GM23338 (cell line): ENCODE measurements around the gene AQP10. TPM values are rescaled to one million over a fixed set of nuclear protein-coding genes. Genes with fewer than 3 reads are reported as not detected.
"Not testable (repeated sequence)": the region's sequence is repeated elsewhere in the genome, so short reads cannot be mapped to it uniquely, and the experiment has no call there.

Source experiments
- ATAC-seq: fragments of 200-7000 bp; cut with Tn5 transposase; 3 replicates; pipeline ENCODE4 v1.9.1; 2020
- DNase-seq: peaks from one replicate; pipeline ENCODE4 v3.0.0-alpha.2; 2015; ENCODE audit warnings: low spot score
- H2AFZ ChIP-seq: fragments of 200-600 bp; sonication (generic); 2 replicates; pipeline ENCODE4 v1.8.0; 2016; ENCODE audit warnings: antibody characterized with exemption, mild to moderate bottlenecking, moderate library complexity
- H3F3A ChIP-seq: fragments of 200-600 bp; sonication (generic); replicated peaks from 2 replicates; pipeline ENCODE4 v1.8.0; 2017; ENCODE audit warnings: antibody characterized with exemption, mixed run types, low read depth
- H3K27ac ChIP-seq: fragments of 200-600 bp; sonication (generic); 2 replicates; pipeline ENCODE4 v1.6.1; 2016; ENCODE audit warnings: low read depth
- H3K27me3 ChIP-seq: fragments of 200-600 bp; sonication (generic); 2 replicates; pipeline ENCODE4 v1.8.0; 2016; ENCODE audit warnings: mild to moderate bottlenecking, mixed run types, moderate library complexity; ENCODE audit not compliant: insufficient read depth
- H3K36me3 ChIP-seq: fragments of 200-600 bp; sonication (generic); 2 replicates; pipeline ENCODE4 v1.8.0; 2016; ENCODE audit warnings: mild to moderate bottlenecking; ENCODE audit not compliant: insufficient read depth
- H3K4me1 ChIP-seq: fragments of 200-600 bp; sonication (generic); 2 replicates; pipeline ENCODE4 v1.8.0; 2016; ENCODE audit warnings: mild to moderate bottlenecking, moderate library complexity; ENCODE audit not compliant: insufficient read depth
- H3K4me2 ChIP-seq: fragments of 200-600 bp; sonication (generic); 2 replicates; pipeline ENCODE4 v1.7.1; 2017; ENCODE audit warnings: mixed run types
- H3K4me3 ChIP-seq: fragments of 200-600 bp; sonication (generic); 2 replicates; pipeline ENCODE4 v1.6.1; 2016; ENCODE audit warnings: mixed run types
- H3K79me2 ChIP-seq: fragments of 200-600 bp; sonication (generic); replicated peaks from 2 replicates; pipeline ENCODE4 v1.8.0; 2017; ENCODE audit warnings: mild to moderate bottlenecking; ENCODE audit not compliant: insufficient read depth
- H3K9me2 ChIP-seq: fragments of 200-600 bp; sonication (generic); 2 replicates; pipeline ENCODE4 v1.8.0; 2017; ENCODE audit not compliant: insufficient read depth
- H4K20me1 ChIP-seq: fragments of 200-600 bp; sonication (generic); replicated peaks from 2 replicates; pipeline ENCODE4 v1.8.0; 2017; ENCODE audit warnings: mild to moderate bottlenecking; ENCODE audit not compliant: insufficient read depth
- H3K27ac Mint-ChIP-seq: 2 replicates; pipeline ENCODE4 v1.8.0; 2020; ENCODE audit warnings: inconsistent platforms, mild to moderate bottlenecking, moderate library complexity, mixed read lengths
- H3K27me3 Mint-ChIP-seq: 3 replicates; pipeline ENCODE4 v1.8.0; 2022; ENCODE audit warnings: low read depth, mild to moderate bottlenecking, moderate library complexity, mixed read lengths, inconsistent platforms; ENCODE audit not compliant: insufficient read depth, poor library complexity
- H3K36me3 Mint-ChIP-seq: 3 replicates; pipeline ENCODE4 v1.8.0; 2021; ENCODE audit warnings: low read depth, mild to moderate bottlenecking, inconsistent platforms, moderate library complexity, mixed read lengths
- H3K4me1 Mint-ChIP-seq: 3 replicates; pipeline ENCODE4 v1.8.0; 2020; ENCODE audit warnings: mild to moderate bottlenecking, inconsistent platforms, mixed read lengths
- H3K4me3 Mint-ChIP-seq: 3 replicates; pipeline ENCODE4 v1.8.0; 2021; ENCODE audit warnings: moderate library complexity, mild to moderate bottlenecking, inconsistent platforms, mixed read lengths
- H3K9me3 Mint-ChIP-seq: 3 replicates; pipeline ENCODE4 v1.8.0; 2020; ENCODE audit warnings: moderate library complexity, mild to moderate bottlenecking, inconsistent platforms, mixed read lengths
- EZH2phosphoT487 ChIP-seq: fragments of 200-600 bp; sonication (generic); IDR thresholded peaks from one replicate; pipeline ENCODE4 v1.8.1; 2018; ENCODE audit warnings: antibody characterized with exemption; ENCODE audit not compliant: unreplicated experiment
- JUNB ChIP-seq: IDR thresholded peaks from one replicate; pipeline ENCODE4 v1.6.1; 2016; ENCODE audit warnings: antibody characterized with exemption; ENCODE audit not compliant: unreplicated experiment
- ZNF462 ChIP-seq: fragments of 250-450 bp; sonication (Bioruptor Pico); IDR thresholded peaks from 2 replicates; pipeline ENCODE4 v1.5.0; 2020; ENCODE audit warnings: mild to moderate bottlenecking, moderate library complexity
- polyA plus RNA-seq: library from polyadenylated mRNA; unstranded; fragments of >200 nt; fragmentation: Nextera tagmentation; extraction: Ambion mirVana; gene quantifications from 2 replicates; pipeline ENCODE4 v1.2.1, GENCODE V29; 2016
- total RNA-seq: library from RNA; depleted of rRNA; stranded (reverse); fragments of >200 nt; shearing (Covaris generic); gene quantifications from 2 replicates; pipeline ENCODE4 v1.2.3, GENCODE V29; 2014

Gene AQP10
- total and polyA plus RNA-seq, 2 experiments from 2014 or later, result not detected

GRCh38 chr1:154306151-154306550 lies 14.7 kb upstream of the AQP10 start (continued):
- TF ChIP-seq ZNF462 (CRISPR knock-in tag) (no peak), EZH2phosphoT487 (no peak), JUNB (no peak)

GRCh38 chr1:154307670-154308270 lies 13.1 kb upstream of the AQP10 start:
- not testable (repeated sequence) for H3K27ac Mint-ChIP-seq, H3K27ac ChIP-seq, H4K20me1 ChIP-seq, ATAC-seq, H3K9me3 Mint-ChIP-seq, H3K4me1 ChIP-seq, H3K4me2 ChIP-seq, H2AFZ ChIP-seq, H3K36me3 ChIP-seq, H3K4me1 Mint-ChIP-seq, H3K9me2 ChIP-seq, H3K4me3 Mint-ChIP-seq, H3K27me3 Mint-ChIP-seq, H3K36me3 Mint-ChIP-seq, DNase-seq, H3K79me2 ChIP-seq, H3K27me3 ChIP-seq, H3K4me3 ChIP-seq, H3F3A ChIP-seq

GRCh38 chr1:154309136-154309535 lies 11.8 kb upstream of the AQP10 start:
- ATAC-seq, H3K4me3 ChIP-seq, H3F3A ChIP-seq, H3K9me3 Mint-ChIP-seq, H3K36me3 Mint-ChIP-seq, H3K27me3 Mint-ChIP-seq, H3K27ac ChIP-seq, H3K9me2 ChIP-seq, H2AFZ ChIP-seq, H3K27ac Mint-ChIP-seq, H3K79me2 ChIP-seq, H3K4me1 Mint-ChIP-seq, H3K27me3 ChIP-seq, H3K4me1 ChIP-seq, H3K4me3 Mint-ChIP-seq, H4K20me1 ChIP-seq, DNase-seq, H3K4me2 ChIP-seq, H3K36me3 ChIP-seq: not testable (repeated sequence)

GRCh38 chr1:154312229-154313065 lies 8.4 kb upstream of the AQP10 start:
- not testable (repeated sequence) for H3K4me3 Mint-ChIP-seq, H3K9me2 ChIP-seq, H2AFZ ChIP-seq, H3F3A ChIP-seq, H3K36me3 Mint-ChIP-seq, DNase-seq, ATAC-seq, H3K36me3 ChIP-seq, H3K27me3 ChIP-seq, H3K4me3 ChIP-seq, H4K20me1 ChIP-seq, H3K27me3 Mint-ChIP-seq, H3K4me1 ChIP-seq, H3K4me2 ChIP-seq, H3K79me2 ChIP-seq, H3K27ac ChIP-seq, H3K4me1 Mint-ChIP-seq, H3K27ac Mint-ChIP-seq
- H3K9me3 Mint-ChIP-seq, result peaks cover 26% of the 10 kb centered on the region
